ENCODE results near the gene HSD11B1L. TPM values are rescaled to one million over a fixed set of nuclear protein-coding genes. Genes with fewer than 3 reads are reported as not detected.

The HSD11B1L gene
- total RNA-seq, 2 experiments from 2014 or later, result 2.4 to 2.9 TPM

DNA sequence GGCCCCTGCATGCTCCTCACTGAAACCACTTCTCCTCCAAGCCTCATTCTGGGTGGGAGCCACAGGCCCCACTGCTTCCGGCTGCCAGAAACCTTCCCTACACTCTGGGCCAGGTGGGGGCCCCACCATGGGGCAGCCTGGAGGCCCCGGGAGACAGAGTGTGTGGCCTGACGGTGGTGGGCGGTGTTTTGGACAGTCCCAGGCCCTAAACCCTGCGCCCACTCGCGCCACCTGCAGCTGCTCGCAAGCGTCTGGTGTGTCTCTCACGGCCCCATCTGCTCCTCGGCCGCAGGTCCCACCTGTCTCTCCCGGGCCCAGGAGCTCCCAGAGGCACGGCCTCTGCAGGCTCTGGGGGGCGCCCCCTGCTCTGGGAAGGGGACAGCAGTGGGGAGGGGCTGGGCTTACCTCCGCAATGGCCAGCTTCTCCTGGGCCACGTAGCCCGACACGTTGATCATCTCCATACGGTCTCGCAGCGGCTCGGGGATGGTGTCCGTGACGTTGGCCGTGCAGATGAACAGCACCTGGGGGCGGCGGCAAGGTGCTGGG is 14.9 kb downstream of the HSD11B1L start:
- ChIA-PET POLR2A (interaction anchor here (1.0 kb wide), 1 partner anchor 9 kb away, joined by 3 read pairs; no protein-coding TSS in a partner anchor), CTCF (interaction anchor here (0.6 kb wide), 1 partner anchor 10 kb away, joined by 3 read pairs; no protein-coding TSS in a partner anchor)
- no peaks in the 10 kb centered on the region for H3K27me3 Mint-ChIP-seq
- H3K4me3 Mint-ChIP-seq, result no peak overlapping the region
- ATAC-seq (ENCODE audit: poor library complexity) (no peak), DNase-seq (peak in 1 of 14 experiments; percentile 29)
- Histone ChIP-seq H3K36me3 (ENCODE audit: insufficient read depth, low read length) (peaks cover 80% of the 10 kb centered on the region), H3K27ac (ENCODE audit: low read depth in 1 of 2, low read length in 2 of 2) (no peak overlapping the region), H3K4me1 (ENCODE audit: insufficient read depth, low read length) (peaks cover 22% of the 10 kb centered on the region), H3K27me3 (ENCODE audit: control insufficient read depth in 1 of 2, insufficient read depth in 2 of 2, low read length in 2 of 2) (no peaks in the 10 kb centered on the region), H3K9me3 (ENCODE audit: control insufficient read depth in 1 of 2, insufficient read depth in 1 of 2, low read length in 2 of 2) (no peaks in the 10 kb centered on the region), H3K4me3 (ENCODE audit: low read length) (no peak overlapping the region)
- H3K27ac Mint-ChIP-seq, result peak overlapping the region; percentile 51
- H3K4me1 Mint-ChIP-seq (ENCODE audit: low read depth), result peaks cover 20% of the 10 kb centered on the region
- intact Hi-C loops (cut with DNase I, micrococcal nuclease), result no loop called here
- peaks cover 64% of the 10 kb centered on the region for H3K36me3 Mint-ChIP-seq (ENCODE audit: low read depth)
- H3K9me3 Mint-ChIP-seq, result no peaks in the 10 kb centered on the region
- TF ChIP-seq, protein P1, sequence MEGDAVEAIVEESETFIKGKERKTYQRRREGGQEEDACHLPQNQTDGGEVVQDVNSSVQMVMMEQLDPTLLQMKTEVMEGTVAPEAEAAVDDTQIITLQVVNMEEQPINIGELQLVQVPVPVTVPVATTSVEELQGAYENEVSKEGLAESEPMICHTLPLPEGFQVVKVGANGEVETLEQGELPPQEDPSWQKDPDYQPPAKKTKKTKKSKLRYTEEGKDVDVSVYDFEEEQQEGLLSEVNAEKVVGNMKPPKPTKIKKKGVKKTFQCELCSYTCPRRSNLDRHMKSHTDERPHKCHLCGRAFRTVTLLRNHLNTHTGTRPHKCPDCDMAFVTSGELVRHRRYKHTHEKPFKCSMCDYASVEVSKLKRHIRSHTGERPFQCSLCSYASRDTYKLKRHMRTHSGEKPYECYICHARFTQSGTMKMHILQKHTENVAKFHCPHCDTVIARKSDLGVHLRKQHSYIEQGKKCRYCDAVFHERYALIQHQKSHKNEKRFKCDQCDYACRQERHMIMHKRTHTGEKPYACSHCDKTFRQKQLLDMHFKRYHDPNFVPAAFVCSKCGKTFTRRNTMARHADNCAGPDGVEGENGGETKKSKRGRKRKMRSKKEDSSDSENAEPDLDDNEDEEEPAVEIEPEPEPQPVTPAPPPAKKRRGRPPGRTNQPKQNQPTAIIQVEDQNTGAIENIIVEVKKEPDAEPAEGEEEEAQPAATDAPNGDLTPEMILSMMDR (IDR thresholded peaks at IDR 0.05), result no peak

DNA sequence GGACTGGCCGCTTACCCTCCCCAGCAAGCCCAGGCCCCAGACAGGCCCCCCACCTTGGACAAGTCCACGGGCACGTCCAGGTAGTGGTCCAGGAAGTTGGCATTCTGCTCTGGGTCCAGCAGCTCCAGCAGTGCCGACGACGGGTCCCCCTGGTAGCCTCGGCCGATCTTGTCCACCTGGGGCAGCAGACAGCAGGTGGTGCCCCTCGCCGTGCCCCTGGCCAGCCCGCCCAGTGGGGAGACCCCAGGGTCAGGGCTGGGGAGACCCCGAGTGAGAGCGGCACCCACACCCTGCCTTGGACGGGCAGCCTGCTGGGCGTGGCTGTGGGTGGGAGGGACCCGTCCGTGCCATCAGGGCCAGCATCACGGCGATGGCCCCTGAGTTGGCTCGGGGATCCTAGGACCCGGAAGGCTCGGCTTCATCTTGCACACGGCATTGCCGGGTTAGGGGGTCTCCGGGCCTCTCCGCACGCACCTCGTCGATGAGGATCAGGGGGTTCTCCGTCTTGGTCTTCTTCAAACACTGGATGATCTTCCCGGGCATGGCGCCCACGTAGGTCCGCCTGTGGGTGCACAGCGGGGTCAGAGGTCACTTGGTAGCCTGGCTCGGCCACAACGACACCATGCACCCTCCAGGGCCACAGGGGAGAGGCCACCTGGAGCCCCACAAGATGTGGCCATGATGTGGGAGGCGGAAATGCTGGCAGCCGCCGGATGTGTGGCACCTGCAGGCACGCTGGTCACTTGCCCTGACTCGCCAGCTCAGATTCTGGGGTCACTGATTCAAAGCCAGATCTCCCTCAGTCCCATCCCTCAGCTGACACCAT is 15.6 kb downstream of the HSD11B1L start:
- Histone ChIP-seq H3K4me3 (ENCODE audit: low read length) (no peak overlapping the region), H3K9me3 (ENCODE audit: control insufficient read depth in 1 of 2, insufficient read depth in 1 of 2, low read length in 2 of 2) (peaks cover 0 to 3% of the 10 kb centered on the region in 2 experiments), H3K27ac (ENCODE audit: low read depth in 1 of 2, low read length in 2 of 2) (no peak overlapping the region), H3K27me3 (ENCODE audit: control insufficient read depth in 1 of 2, insufficient read depth in 2 of 2, low read length in 2 of 2) (no peaks in the 10 kb centered on the region), H3K36me3 (ENCODE audit: insufficient read depth, low read length) (peaks cover 84% of the 10 kb centered on the region), H3K4me1 (ENCODE audit: insufficient read depth, low read length) (peaks cover 15% of the 10 kb centered on the region)
- peaks cover 64% of the 10 kb centered on the region for H3K36me3 Mint-ChIP-seq (ENCODE audit: low read depth)
- ATAC-seq (ENCODE audit: poor library complexity), result no peak
- ChIA-PET POLR2A (interaction anchor here (1.1 kb wide), 1 partner anchor 24 kb away, joined by 3 read pairs; the partner anchor contains the start of genes CATSPERD and LONP1), CTCF (interaction anchor here (0.6 kb wide), 1 partner anchor 9 kb away, joined by 3 read pairs; no protein-coding TSS in a partner anchor)
- H3K27ac Mint-ChIP-seq, result no peak overlapping the region
- no peaks in the 10 kb centered on the region for H3K9me3 Mint-ChIP-seq
- peaks cover 13% of the 10 kb centered on the region for H3K4me1 Mint-ChIP-seq (ENCODE audit: low read depth)
- H3K4me3 Mint-ChIP-seq, result no peak overlapping the region
- TF ChIP-seq, protein P1 (IDR thresholded peaks at IDR 0.05), result no peak
- DNase-seq, result peak in 1 of 14 experiments; percentile 40
- H3K27me3 Mint-ChIP-seq, result no peaks in the 10 kb centered on the region
- intact Hi-C loops (cut with DNase I, micrococcal nuclease), result no loop called here

DNA sequence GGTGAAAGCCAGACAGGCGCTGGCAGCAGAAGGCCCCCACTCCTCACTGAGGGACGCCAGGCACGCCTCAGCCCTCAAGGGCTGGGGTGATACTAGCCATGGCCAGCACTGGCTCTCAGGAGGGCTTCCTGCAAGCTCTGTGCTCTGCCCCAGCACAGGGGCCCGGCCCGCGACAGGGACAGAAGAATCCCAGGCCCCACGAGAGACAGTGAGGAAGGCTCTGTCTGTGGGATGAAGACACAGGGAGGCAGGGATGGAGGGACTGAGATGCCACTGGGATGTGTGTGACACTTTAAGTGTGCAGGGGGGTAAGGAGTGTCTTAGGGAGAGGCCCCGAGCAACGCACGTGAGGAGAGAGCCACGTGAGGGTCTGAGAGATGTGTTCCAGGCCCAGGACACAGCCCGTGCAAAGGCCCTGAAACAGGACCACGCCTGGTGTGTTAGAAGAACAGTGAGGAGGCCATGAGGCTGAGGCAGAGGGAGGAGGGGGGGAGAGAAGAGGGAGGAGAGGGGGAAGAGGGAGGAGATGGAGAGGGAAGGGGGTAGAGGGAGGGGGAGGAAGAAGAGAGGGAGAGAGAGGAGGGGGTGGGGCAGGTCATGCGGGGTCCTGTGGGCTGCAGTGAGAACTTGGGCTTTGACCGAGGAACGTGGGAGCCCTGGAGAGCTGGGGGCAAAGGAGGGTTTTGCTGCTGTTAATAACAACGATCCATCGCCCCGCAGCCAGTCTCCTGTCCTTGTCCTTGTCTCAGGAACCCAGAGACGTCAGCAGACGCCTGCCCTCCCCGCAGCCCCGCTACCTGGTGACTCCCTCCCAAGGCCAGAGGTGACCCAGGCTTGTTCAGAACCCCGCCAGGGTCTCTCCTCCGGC is 16.4 kb downstream of the HSD11B1L start:
- Histone ChIP-seq H3K4me1 (ENCODE audit: insufficient read depth, low read length) (peaks cover 7% of the 10 kb centered on the region), H3K9me3 (ENCODE audit: control insufficient read depth in 1 of 2, insufficient read depth in 1 of 2, low read length in 2 of 2) (peaks cover 0 to 6% of the 10 kb centered on the region in 2 experiments), H3K4me3 (ENCODE audit: low read length) (no peak overlapping the region), H3K36me3 (ENCODE audit: insufficient read depth, low read length) (peaks cover 76% of the 10 kb centered on the region), H3K27me3 (ENCODE audit: control insufficient read depth in 1 of 2, insufficient read depth in 2 of 2, low read length in 2 of 2) (no peaks in the 10 kb centered on the region), H3K27ac (ENCODE audit: low read depth in 1 of 2, low read length in 2 of 2) (no peak overlapping the region)
- ATAC-seq (ENCODE audit: poor library complexity) (no peak), DNase-seq (no peak)
- H3K27me3 Mint-ChIP-seq, result no peaks in the 10 kb centered on the region
- peaks cover 5% of the 10 kb centered on the region for H3K4me1 Mint-ChIP-seq (ENCODE audit: low read depth)
- TF ChIP-seq, protein P1 (IDR thresholded peaks at IDR 0.05), result no peak
- intact Hi-C loops (cut with DNase I, micrococcal nuclease), result no loop called here
- H3K4me3 Mint-ChIP-seq, result no peak overlapping the region
- ChIA-PET POLR2A (interaction anchor here (1.1 to 1.7 kb wide), 2 partner anchors 7 to 23 kb away, joined by 3 to 4 read pairs; partner anchors contain the start of genes CATSPERD, LONP1 and RPL36), CTCF (no interaction called here)
- no peak overlapping the region for H3K27ac Mint-ChIP-seq
- H3K36me3 Mint-ChIP-seq (ENCODE audit: low read depth), result peaks cover 65% of the 10 kb centered on the region
- H3K9me3 Mint-ChIP-seq, result no peaks in the 10 kb centered on the region

All from CD4-positive, alpha-beta T cell (primary cell).